ENCODE data around the gene NIP7. TPM values are rescaled to one million over a fixed set of nuclear protein-coding genes. Genes with fewer than 3 reads are reported as not detected.

NIP7 gene
- 20.8 and 25.3 TPM in 2 replicates for total RNA-seq

GRCh38 chr16:69339289-69340094 is at the start of gene NIP7, which contains the start of gene COG8:
Gene NIP7, plus strand, starts transcription at chr16:69339772. Its CDS starts 58 bp downstream, at chr16:69339830.
Gene COG8, minus strand, starts transcription at chr16:69339564. Its CDS starts 12 bp downstream, at chr16:69339552.

GRCh38 chr16:69310653-69311532 is 28.7 kb upstream of the NIP7 start, which contains the start of gene VPS4A:
Gene VPS4A, plus strand, starts transcription at chr16:69311350. Its CDS starts 162 bp downstream, at chr16:69311512.

GRCh38 chr16:69330286-69331109 is 9.1 kb upstream of the NIP7 start, which contains the start of gene PDF:
Gene PDF, minus strand, starts transcription at chr16:69330588. Its CDS starts 18 bp downstream, at chr16:69330570.

GRCh38 chr16:69351309-69352027 is 11.9 kb downstream of the NIP7 start, which contains the start of gene TMED6:
Gene TMED6, minus strand, starts transcription at chr16:69351786. Its CDS starts 33 bp downstream, at chr16:69351753.

Other genes with a start within 250 kb of the NIP7 start
- gene HAS3, start 234.1 kb upstream of the NIP7 start, total RNA-seq, result 0.08 and 0.13 TPM in 2 replicates
- gene CHTF8, start 207.2 kb upstream of the NIP7 start, total RNA-seq, result 75.2 and 126 TPM in 2 replicates
- gene UTP4, start 207.1 kb upstream of the NIP7 start, total RNA-seq, result 15.1 and 20.7 TPM in 2 replicates
- 15.4 and 21.7 TPM in 2 replicates for gene SNTB2, start 152.6 kb upstream of the NIP7 start, total RNA-seq
- gene VPS4A, start 28.4 kb upstream of the NIP7 start, total RNA-seq, result 31.9 and 32.3 TPM in 2 replicates
- 9.2 and 17.3 TPM in 2 replicates for gene PDF, start 9.2 kb upstream of the NIP7 start, total RNA-seq
- gene COG8, start 208 bp upstream of the NIP7 start, total RNA-seq, result 36.8 and 63.2 TPM in 2 replicates
- gene TMED6, start 12.0 kb downstream of the NIP7 start, total RNA-seq, result not detected in 2 replicates
- 9.7 and 16.5 TPM in 2 replicates for gene TERF2, start 46.2 kb downstream of the NIP7 start, total RNA-seq
- gene CYB5B, start 84.8 kb downstream of the NIP7 start, total RNA-seq, result 56.1 and 77.8 TPM in 2 replicates
- 9.2 and 26.7 TPM in 2 replicates for gene NFAT5, start 226.2 kb downstream of the NIP7 start, total RNA-seq

Measured in epithelial cell of alveolus of lung (primary cell).